Keratinocyte (primary cell): ENCODE data around the gene RELCH.

ENCODE experiments used
- CTCF ChIP-seq, 3 experiments: IDR thresholded peaks in 1 of 3; conservative IDR thresholded peaks in 1 of 3; optimal IDR thresholded peaks in 1 of 3; 2 replicates in 2 of 3; 3 replicates in 1 of 3; pipeline versions ENCODE3 to v1.5.1; 2011; ENCODE audit warnings: low read length in 3 of 3, mild to moderate bottlenecking in 3 of 3, moderate library complexity in 2 of 3, control low read depth in 1 of 3, inconsistent platforms in 1 of 3; ENCODE audit not compliant: insufficient read depth in 2 of 3; ENCODE audit errors: extremely low read depth in 1 of 3
- EZH2 ChIP-seq: IDR thresholded peaks from one replicate; pipeline ENCODE4 v1.6.1; 2012; ENCODE audit warnings: inconsistent platforms, mild to moderate bottlenecking, low read length, moderate library complexity

DNA sequence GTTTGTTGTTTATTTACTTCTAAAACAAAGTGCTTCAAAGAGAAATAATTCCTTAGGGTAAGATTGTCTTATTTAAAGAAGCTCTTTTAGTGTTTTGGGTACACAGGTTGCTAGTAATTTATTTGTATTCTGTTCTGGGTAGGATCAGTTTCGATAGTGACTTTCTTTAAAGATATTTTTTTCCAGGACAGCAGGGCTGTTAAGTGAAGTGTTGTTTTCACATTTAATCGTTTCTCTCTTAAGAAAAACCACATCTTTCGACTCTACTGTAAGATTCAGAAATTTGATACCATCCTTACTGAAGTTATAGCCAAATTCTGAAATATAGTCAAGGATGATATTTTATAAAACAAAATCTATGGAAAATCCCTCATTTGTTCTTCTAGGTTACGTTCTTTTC, 155.8 kb downstream of the RELCH start:
- TF ChIP-seq CTCF (optimal IDR thresholded peaks at IDR 0.05 in 1 of 3, IDR thresholded peaks at IDR 0.05 in 1 of 3, conservative IDR thresholded peaks at IDR 0.05 in 1 of 3; ENCODE audit: extremely low read depth in 1 of 3, insufficient read depth in 2 of 3, low read length in 3 of 3) (no peak), EZH2 (no peak)
